ENCODE data around the gene ZNF462. TPM values are rescaled to one million over a fixed set of nuclear protein-coding genes. Genes with fewer than 3 reads are reported as not detected.

Gene ZNF462
- total RNA-seq, 1 donor from 2014 or later = 154 TPM

- Mint-ChIP-seq H3K4me1 (no peaks in the 10 kb centered on the region), H3K27ac (no peak overlapping the region), H3K4me3 (no peak overlapping the region), H3K9me3 (no peaks in the 10 kb centered on the region), H3K36me3 (peaks cover 76% of the 10 kb centered on the region), H3K27me3 (ENCODE audit: low read depth) (no peaks in the 10 kb centered on the region)
- no peak for DNase-seq (ENCODE audit: low spot score in 2 of 2, unreplicated experiment in 2 of 2)
- TF ChIP-seq, protein P1, sequence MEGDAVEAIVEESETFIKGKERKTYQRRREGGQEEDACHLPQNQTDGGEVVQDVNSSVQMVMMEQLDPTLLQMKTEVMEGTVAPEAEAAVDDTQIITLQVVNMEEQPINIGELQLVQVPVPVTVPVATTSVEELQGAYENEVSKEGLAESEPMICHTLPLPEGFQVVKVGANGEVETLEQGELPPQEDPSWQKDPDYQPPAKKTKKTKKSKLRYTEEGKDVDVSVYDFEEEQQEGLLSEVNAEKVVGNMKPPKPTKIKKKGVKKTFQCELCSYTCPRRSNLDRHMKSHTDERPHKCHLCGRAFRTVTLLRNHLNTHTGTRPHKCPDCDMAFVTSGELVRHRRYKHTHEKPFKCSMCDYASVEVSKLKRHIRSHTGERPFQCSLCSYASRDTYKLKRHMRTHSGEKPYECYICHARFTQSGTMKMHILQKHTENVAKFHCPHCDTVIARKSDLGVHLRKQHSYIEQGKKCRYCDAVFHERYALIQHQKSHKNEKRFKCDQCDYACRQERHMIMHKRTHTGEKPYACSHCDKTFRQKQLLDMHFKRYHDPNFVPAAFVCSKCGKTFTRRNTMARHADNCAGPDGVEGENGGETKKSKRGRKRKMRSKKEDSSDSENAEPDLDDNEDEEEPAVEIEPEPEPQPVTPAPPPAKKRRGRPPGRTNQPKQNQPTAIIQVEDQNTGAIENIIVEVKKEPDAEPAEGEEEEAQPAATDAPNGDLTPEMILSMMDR (IDR thresholded peaks at IDR 0.05; ENCODE audit: unreplicated experiment) = no peak
These were observed 71.7 kb downstream of the ZNF462 start for GRCh38 chr9:106934442-106935238.

- H3K4me1 Mint-ChIP-seq = no peaks in the 10 kb centered on the region
- no peak for DNase-seq (ENCODE audit: low spot score in 2 of 2, unreplicated experiment in 2 of 2)
- no peaks in the 10 kb centered on the region for H3K9me3 Mint-ChIP-seq
- no peaks in the 10 kb centered on the region for H3K27me3 Mint-ChIP-seq (ENCODE audit: low read depth)
- no peak overlapping the region for H3K27ac Mint-ChIP-seq
- TF ChIP-seq, protein P1 (IDR thresholded peaks at IDR 0.05; ENCODE audit: unreplicated experiment) = no peak
- peaks cover 68% of the 10 kb centered on the region for H3K36me3 Mint-ChIP-seq
- H3K4me3 Mint-ChIP-seq = no peak overlapping the region
These were observed 73.7 kb downstream of the ZNF462 start for GRCh38 chr9:106936680-106937079.

GRCh38 chr9:106941916-106942315 is 79.0 kb downstream of the ZNF462 start:
- peaks cover 6% of the 10 kb centered on the region for H3K4me1 Mint-ChIP-seq
- H3K9me3 Mint-ChIP-seq = no peaks in the 10 kb centered on the region
- TF ChIP-seq, protein P1 (IDR thresholded peaks at IDR 0.05; ENCODE audit: unreplicated experiment) = no peak
- no peak overlapping the region for H3K4me3 Mint-ChIP-seq
- peaks cover 45% of the 10 kb centered on the region for H3K36me3 Mint-ChIP-seq
- H3K27ac Mint-ChIP-seq = peak overlapping the region; percentile 48
- DNase-seq (ENCODE audit: low spot score in 2 of 2, unreplicated experiment in 2 of 2) = no peak
- no peaks in the 10 kb centered on the region for H3K27me3 Mint-ChIP-seq (ENCODE audit: low read depth)

DNA sequence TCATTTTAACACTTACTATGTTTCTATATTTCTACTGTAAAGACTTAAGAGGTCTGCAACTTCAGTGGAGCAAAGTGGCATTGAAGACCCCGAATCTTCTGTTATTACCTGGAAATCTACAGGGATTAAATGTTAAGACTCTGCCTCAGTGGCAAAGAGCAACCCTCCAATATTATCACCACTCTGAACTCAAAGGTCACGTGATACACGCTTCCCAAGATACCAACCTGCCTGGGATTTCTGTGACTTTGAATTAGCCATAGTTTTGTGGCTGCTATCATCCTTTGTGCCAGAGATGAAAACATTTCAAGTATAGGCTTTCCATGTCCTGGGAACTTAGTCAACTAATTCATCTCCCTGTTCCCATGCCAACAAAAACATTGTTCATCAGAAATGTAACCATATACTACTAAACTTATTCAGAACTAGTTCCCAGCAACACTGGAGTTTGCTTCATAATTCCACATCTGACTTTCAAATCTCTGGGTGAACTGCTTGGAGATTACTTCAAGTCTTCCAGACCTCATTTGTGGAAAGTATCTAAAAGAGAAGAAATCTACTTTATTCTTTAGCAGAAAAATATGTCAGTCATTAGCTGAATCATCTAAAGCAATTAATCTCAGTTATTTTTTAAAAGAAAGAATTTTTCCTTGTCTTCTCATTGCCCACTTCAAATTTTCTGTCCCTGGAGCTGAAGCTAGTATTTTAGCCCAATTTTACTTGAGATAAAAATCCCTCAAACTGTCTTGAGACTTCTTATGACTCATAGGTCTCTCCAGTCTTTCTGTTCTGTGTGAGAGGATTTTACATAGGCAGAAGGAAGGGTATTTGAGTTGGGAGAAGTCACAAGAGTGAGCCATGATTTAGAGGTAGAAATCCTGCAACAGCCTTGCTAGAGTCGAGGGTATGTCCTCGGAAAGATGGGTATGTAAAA is 83.0 kb downstream of the ZNF462 start:
- DNase-seq (ENCODE audit: low spot score in 2 of 2, unreplicated experiment in 2 of 2) = no peak
- Mint-ChIP-seq H3K27ac (peak overlapping the region; percentile 85), H3K4me1 (peaks cover 6% of the 10 kb centered on the region), H3K9me3 (no peaks in the 10 kb centered on the region), H3K4me3 (no peak overlapping the region), H3K36me3 (peaks cover 40% of the 10 kb centered on the region), H3K27me3 (ENCODE audit: low read depth) (no peaks in the 10 kb centered on the region)
- TF ChIP-seq, protein P1 (IDR thresholded peaks at IDR 0.05; ENCODE audit: unreplicated experiment) = no peak

DNA sequence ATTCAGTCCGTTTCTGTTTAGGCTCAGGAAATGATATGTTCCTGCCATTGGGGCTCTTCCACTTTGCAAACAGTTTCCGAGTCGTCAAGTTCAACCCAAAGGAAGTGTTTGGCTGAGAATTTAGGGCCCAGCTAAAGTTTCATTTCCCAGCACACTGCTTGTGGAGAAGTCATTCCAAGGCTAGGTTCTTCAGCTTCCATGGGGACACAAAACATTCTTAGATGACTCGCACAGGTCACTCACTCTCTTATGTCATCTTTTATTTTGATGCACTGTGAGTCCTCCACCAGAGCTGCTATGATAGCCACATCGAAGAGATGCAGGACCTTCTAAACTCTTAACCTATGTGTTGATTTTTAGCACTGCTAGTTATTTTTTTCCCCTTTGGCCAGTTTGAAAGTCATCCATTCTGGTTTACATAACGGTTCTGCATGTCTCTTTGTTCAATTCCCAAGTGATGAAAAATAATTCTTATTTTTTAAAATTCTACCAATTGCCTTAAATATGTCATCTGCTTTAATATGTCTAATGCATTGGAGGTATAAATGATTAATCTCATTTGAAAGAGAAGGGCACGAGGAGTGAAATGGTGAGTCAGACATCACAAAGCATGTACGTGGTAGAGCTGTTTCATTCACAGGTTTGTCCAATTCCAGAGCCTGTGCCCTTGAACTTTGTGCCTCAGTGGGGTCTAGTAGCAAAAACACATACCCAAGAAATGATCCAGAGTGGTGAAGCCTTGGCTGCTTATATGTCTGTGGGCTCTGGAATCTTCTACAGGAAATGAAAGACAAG is 84.3 kb downstream of the ZNF462 start:
- Mint-ChIP-seq H3K4me3 (no peak overlapping the region), H3K9me3 (no peaks in the 10 kb centered on the region), H3K4me1 (peaks cover 6% of the 10 kb centered on the region), H3K27me3 (ENCODE audit: low read depth) (no peaks in the 10 kb centered on the region), H3K27ac (no peak overlapping the region), H3K36me3 (peaks cover 41% of the 10 kb centered on the region)
- TF ChIP-seq, protein P1 (IDR thresholded peaks at IDR 0.05; ENCODE audit: unreplicated experiment) = no peak
- no peak for DNase-seq (ENCODE audit: low spot score in 2 of 2, unreplicated experiment in 2 of 2)
